Epidermal melanocyte (primary cell): ENCODE results near the gene TRIO.

Source experiments
- DNase-seq: peaks from one replicate; pipeline ENCODE4 v3.0.0; 2011; ENCODE audit warnings: low spot score; ENCODE audit not compliant: insufficient read length

The TRIO gene

DNA sequence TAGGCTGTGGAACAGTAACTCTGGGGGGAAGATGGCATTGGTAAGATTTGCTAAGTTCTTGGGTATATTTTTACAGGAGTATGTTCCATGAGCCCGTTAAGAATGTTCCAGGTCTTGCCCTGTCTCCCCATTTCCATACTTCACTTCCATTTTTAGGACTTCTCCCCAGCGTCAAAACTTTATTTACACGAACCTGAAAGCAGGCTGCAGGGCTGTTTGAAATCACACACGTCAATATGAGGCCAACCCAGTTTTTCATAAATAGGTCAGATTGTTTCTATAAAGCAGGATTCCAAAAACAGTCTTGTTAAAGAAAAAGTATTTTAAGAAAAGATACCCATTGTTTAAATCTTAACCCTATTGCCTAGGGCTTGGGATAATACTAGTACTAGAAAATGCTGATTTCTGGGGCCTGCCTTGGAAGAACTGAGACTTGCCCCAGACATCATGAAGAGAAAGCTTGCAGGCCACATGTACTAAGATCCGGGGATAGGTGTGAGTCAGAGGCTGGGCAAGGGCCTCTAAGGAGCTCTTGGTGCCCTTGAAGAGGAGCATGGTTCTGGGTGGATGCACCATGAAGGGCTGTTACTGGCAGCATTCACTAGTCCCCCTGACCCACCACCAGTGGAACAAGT, 24.2 kb downstream of the TRIO start:
- no peak for DNase-seq

DNA sequence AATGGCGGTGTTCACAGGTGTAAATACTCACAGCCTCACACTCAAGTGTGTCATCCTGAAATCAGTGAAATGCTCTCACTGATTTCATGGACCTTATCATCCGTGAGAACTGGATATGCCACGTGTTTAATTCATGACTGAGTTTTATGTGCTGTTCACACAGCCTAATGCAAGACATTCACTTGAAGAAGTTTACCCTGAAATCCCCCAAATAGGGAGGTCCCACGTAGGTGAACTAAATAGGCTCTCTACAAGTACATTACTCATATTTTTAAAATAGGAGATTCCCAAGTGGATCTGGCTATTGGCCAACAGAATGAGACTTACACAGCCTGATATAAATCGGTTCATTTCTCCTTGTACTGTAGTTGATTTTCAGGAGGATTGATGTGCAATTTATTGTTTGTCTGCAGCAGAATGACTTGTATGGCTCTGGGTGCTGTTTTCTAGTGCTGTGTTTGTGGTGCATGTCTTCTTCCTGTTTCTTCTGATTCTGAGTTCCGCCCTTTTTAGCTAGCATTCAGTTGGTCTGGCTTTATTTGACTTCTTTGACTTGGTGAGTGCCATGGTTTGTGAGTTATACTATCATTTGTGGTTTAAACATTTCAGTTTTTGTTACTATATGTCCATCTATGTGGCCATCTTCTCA, 25.1 kb downstream of the TRIO start:
- no peak for DNase-seq

DNA sequence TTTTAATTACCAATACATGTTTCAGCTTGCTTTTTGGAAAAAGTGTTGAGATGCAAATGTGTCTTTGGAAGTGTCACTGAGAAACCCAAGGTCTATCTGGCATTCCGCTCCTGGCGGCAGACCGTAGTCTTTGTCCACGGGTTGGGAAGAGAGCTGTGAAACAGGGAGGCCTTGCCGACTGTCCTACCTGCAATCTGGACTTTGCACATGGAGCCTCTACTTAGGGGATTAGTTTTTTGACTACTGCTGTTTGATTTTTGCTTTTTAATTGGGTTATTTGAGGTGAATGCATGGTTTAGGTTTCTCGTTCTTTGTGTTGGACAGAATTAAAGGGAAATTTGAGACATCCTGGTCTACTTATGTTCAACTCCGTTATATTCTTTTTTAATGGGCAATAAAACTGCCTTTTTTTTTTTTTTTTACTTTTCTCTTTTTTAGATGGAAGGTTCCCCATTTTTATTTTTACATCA, 25.7 kb downstream of the TRIO start:
- no peak for DNase-seq

DNA sequence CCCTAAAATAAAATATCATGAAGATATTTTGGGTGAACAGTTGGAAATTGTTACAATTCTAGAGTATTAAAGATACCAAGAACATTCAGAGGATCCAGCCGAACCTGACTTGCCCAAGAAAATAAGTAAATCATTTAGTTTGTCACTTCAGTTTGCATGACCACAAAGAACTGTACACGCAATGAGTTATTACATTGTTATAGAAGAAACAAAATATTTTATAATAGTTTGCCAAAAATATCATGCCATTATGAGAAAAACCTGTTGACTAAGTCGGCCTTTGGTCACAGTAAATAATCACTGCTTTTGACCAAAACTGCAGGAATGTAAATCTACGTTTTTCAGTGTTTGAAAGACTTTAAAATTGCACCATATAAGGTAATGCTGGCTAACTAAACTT, 27.9 kb downstream of the TRIO start:
- DNase-seq: no peak

DNA sequence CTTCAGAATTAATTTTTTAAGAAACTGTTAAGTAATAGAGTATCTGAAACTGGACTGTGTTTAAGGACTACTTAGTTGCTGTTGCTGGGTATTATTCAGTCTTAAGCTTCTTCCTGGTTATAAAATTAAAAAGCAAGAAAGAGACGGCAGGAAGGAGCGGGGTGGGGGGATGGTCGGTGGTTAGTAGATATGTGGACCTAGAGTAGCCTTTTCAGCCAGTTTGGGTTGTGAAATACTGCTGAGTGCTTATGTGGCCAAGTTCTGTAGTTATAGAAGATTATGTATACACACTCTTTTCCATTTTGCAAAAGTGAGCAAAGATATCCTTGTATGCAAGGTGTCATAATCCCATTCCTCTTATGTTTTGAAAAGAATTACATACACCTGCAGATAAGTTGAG, 28.5 kb downstream of the TRIO start:
- no peak for DNase-seq

DNA sequence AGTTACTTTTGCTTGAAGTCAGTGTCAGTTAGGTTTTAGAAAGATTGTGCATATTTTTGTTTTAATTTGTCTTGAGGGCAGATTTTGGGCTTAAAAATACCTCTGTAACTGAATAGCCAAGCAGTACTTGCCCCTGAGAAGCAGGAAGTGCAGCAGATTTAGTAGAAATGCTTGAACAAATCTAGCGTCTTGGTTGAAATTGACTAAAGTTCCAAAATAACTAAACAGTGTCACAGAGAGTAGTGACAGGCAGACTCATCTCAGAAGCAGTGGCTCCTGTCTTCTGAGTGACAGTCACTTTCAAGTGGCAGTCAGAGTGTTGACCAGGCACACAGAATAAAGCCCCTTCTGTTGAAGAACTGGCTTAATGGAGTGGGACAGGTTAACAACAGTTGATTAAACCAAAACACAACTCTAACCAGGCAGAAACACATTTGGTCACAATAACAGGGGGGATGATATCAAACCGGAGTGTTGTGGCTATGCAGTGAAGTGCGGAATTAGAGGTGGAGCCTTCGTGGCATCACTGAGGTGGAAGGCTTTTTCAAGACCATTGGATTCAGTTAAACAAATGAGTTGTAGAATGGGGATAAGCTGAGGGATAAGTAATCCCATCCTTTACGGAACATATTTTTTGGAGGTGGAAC, 29.1 kb downstream of the TRIO start:
- DNase-seq: no peak

DNA sequence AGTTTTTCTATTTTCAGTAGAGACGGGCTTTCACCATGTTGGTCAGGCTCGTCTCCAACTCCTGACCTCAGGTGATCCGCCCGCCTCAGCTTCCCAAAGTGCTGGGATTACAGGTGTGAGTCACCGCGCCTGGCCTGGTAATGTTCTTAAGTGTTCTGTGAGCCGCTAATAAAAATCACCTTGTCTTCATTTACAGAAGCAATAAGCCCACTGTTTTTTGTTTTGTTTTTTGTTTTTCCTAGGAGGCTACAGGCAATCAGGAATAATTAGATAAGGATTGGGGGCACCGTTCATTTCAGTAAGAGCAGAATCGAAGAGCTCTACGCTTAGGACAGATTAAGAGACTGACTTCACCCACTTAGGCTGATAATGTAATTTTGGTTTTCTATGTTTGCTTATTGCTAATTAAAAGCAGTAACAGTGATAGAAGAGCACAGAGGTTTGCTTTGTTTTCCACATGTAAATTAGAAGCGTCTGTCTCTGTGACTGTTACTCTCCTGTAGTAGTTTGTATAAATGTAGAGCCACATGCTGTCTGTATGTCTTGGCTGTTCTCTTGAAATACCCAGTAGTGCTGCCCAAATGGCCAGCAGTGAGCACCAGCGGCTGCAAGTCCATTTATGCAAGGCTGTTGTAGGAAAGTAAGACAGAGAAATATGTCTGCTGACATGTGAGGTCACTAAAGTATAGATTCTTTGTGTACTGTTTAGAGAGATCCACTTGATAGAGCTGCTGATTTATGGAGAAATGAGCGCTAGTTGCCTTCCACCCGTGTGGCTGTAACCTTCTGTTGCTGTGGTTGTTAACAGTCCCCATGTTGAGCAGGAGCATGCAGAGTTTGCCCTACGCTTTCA, 30.5 kb downstream of the TRIO start:
- no peak for DNase-seq

DNA sequence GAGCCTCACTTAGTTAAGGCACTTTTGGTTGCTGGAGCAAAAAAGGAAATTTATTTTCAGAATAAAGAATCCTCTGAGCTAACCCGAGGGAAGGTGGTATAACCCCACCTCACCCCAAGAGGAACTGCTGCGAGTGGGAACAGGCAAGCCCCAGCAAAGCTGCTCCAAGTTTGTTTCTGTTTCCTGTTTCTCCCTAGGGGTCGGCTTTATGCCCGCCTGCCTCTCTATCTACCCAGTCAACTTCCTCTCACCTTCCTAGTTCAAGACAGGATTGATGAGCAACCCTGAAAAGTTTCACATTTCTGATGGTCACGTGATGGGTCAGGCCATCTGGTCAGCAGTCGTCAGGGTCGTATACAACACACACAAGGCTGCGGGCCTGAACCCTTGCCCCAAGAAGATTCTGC, 31.1 kb downstream of the TRIO start:
- DNase-seq: no peak

DNA sequence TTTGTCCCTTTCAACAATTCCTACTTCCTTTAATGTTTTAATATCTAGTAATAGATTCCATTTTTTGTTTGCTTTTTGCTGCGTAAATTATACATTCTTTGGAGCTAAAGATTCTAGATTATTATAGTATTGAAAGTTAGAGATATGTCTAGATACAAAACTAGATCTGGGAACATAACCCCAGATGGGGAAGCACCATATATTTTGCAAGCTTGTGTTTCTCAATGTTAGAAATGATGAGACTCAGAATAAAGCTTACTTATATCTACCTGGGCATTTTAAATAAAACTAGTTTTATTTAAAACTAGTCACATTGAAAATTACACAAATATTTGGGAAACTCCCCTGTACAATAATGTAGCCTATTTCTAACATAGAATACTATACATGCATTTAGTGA, 32.2 kb downstream of the TRIO start:
- DNase-seq: no peak

DNA sequence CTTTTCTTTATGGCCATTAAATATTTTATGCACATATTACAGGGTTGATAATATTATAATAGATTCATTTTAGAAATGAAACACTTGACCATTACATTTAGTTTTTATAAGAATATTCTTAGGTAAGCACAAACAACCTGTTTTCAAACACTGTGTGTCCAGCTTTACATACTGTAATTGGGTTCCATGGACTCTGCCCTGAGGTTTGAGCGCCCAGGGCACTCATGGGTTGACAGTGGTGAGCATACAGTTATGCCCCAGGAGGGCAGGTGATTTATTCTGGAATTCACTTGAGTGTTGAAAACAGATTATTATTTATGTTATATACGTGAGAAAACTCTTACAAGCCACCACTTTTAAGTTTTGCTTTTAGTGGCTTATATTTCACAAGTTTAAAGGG, 33.7 kb downstream of the TRIO start:
- no peak for DNase-seq

DNA sequence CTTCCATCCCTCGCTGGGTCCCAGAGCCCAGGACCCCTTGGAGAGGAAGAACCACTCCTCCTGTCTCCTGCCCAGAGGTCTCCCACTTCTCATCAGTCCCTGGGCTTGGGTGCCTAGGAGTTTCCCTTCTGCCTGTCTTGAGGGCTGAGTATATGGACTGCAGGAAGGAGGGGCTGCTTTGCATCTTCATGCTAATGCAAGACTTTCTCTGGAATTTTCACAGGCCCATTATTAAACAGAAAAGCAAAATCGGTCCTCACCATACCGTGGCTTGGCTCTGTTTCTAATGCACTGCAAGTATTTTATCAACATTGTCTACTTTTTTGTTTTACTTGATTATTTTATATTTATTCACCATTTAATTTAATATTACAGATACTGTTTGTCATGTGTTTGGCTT, 34.5 kb downstream of the TRIO start:
- no peak for DNase-seq

DNA sequence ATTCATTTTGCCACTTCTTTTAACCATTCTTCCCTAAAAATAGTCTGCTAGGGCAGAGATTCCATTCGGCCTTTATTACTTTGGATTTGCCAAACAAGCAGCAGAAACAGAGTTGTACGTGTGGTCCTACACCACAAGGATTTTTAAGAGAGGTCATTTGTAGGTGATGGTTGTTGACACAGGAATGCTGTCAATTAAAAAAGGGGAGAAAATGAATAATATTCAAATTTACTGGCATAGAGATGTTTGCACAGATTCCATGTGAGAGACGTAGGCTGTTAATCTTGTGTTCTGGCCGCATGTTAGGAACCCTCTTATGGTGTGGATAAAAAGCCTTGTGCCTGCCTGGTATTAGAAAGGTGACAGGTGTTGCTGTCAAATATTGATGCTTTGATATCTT, 34.9 kb downstream of the TRIO start:
- no peak for DNase-seq

DNA sequence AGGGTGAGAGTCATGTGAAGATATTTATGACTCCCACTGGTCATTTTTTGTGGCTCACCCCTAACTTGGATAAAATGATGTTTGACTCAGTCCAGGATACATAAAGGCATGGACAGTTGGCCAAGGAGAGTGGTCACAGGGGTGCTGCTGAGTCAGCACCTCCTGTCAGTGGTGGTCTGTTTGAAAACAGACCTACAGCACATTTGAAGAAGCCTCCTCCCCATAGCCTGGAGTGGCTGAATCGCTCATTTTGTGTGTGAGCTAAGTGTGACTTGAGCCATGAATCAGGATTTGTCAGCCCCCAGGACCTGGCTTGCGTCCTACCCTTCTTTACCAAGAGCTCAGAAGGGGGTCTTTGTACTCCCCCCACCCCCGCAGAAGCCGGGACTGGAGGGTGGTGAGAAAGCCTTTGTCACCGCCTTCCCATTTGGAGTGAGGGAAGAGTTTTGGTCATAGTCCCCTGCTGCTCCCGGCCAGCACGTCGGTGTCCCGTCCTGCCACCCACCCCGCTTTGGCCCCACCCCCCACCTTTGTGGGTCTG, 35.6 kb downstream of the TRIO start:
- no peak for DNase-seq

DNA sequence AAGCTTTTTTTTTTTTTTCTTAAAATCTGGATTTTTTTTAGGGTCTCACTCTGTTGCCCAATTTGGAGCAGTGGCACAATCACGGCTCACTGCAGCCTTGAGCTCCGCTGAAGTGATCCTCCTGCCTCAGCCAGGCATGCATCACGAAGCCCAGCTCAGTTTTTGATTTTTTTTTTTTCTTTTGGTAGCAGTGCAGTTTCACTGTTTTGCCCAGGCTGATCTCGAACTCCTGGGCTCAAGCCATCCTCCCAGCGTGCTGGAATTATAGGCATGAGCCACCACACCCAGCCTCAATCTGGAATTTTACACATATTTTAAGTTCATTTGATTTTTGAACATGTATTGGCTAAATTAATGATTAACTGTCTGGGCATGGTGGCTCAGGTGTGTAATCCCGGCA, 36.3 kb downstream of the TRIO start:
- DNase-seq: no peak

DNA sequence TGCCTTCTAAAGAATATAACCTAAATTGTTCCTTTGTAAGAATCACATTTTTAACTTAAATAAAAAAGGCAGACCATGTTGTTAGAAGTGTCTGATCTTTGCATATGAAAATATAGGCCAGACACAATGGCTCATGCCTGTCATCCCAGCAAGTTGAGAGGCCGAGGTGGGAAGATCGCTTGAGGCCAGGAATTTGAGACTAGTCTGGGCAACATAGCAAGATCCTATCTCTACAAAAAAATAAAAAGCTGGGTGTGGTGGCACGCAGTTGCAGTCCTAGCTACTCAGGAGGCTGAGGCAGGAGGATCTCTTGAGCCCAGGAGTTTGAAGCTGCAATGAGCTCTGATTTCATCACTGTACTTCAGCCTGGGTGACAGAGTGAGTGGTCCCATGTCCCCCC, 37.3 kb downstream of the TRIO start:
- DNase-seq: no peak

DNA sequence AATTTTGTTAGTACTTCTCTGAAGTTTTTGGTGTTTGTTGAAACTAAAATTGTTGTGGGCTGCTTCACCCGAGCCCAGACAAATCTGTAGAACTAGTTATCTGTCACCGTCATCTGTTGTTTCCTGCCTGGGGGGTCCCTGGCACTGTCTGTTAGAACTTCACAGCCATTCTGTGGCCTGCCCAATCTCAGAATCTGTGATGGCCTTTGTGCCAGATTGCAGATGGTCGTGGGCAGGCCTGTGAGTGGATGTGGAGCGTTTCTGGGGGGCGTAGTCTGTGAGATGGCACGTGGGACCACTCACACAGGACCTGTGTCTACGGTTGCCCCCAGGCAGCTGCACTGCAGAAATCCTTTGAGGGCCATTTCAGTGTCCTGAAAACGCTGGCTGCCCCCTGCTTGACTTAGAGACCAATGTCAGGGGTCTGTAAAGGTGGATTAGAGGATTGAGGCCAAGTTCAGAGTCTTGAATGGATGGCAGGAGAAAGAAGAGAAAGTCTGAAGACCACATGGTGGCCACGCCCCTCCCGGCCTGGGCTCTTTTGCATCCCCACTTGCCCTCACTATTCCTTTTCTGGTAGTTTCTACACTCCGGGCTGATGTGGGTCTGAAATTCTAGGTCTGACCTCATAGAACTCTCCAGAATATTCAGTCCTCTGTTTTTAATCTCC, 38.3 kb downstream of the TRIO start:
- DNase-seq: no peak

DNA sequence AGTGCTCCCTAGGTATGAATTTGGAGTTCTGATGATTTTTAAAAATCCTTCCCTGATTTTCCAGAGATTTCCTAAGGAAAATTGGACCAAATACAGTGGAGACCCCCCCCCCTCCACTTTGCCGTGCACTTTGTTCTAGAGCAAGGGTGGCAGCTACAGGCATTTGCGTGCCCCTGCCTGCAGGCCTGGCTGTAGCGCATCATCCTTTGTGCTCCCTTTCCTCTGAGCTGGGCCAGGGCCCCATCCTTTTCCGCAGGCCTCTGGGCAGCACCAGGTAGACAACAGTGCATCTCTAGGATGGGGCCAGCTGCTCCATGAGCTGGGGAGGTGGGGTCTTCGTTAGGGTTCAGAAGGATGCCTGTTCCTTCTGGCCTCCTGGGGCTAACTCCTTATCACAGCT, 39.6 kb downstream of the TRIO start:
- no peak for DNase-seq

DNA sequence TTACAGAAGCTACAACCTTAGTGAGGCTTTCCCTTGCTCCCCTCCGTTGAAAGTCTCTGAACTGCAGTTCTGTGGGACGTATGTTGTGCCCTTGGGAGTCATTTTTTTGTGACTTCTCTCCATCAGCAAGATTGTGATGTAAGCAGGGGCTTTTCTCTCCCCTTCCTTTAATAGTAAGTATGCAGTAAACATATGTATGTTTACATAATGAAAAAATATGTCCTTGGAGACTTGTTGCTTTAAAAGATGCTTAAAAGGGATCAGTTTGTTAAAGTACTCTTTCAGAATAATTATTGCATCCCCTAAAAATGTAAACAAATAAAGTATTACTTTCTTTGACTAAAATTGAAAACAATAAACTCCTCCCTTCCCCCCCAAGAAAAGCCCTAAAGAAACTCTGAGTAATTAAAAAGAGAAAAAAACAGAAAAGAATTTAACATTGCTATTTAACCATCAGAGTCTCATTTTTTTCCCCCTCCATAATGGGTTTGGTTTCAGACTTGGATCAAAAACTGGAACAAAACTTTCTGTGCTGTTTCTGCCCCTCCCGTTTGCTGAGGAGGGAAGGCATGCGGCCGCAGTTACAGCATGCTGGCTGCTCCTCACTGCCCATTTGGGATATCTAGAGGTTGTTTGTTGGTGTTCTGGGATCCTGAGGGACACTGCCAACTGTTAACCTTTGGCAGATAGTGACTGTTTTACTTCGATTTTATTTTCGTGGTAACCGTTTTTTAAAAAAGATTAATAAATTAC, 40.2 kb downstream of the TRIO start:
- no peak for DNase-seq

DNA sequence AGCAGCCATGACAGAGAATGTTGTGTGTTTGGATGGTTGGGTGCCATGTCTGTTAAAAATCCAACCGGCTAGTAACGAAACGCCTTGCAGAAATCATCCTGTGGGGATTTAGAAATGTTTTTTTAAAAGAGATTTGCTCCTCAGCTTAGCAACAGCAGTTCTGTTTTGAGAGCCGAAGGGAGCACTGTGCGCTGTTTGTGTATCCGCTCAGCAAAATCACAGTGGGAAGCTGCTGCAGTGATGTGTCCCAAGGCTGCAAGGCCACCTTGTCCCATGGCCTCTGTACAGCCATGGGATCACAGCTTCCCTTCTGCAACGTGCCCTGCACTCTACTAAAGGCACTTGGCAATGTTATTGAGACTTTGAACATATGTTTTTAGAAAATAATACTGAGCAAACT, 40.9 kb downstream of the TRIO start:
- DNase-seq: no peak

DNA sequence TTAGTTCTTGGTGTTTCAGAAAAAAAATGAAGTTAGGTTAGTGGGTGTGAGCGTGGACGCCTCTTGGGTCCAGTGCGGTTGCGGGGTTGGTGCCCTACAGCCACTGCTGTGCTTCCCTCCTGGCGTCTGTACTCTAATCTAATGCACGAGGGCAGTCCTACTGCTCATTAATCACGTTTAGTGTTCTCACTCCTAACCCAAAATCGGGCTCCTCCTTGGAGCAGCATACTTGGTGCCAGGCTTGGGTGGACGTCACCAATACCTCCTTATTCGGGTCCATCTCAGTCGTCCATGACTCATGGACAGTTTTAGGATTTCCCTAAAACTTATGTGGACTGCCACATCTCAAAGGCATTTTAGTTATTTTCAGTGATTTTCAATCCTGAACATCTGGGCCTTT, 41.6 kb downstream of the TRIO start:
- DNase-seq: no peak
